ENCODE data around the gene FAM181B.
A peak's percentile ranks its signal among the peaks of the same experiment; 100 is the strongest.

Gene FAM181B

DNA sequence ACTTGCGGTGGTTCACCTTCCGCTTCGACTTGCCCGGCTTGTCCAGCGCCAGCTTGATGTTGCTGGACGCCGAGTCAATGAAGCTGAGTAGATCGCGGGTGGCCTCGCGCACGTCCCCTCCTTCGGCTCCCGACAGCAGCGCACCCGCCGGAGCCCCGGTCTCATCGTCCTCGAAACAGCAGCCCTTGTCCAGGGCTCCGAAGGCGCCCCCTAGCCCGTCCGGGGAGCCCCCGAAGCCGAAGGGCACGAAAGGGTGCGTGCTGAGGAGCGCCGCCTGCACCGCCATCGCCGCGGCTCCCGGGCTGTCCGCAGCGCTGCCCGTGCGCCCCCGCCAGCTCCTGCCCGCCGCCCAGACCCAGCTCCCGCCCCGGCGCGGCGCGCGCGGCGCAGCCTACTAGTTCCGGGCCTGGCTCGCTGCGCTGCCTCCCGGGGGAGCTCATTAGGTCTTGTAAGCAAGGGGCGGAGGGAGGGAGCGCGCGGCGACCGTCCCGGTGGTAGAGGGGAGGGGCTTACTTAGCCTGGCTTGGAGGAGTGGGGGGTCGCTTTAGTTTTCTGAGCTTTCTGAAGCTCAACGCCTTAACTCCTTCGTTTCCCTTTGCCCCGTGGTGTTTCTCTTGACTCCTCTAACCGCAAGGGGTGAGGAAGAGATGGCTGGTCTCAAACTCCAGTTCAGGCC is at the start of gene FAM181B:
Gene FAM181B (minus strand): TSS at position 421 of the 676 bp plus-strand sequence. CDS start 135 bp downstream, at position 286.
- peak; percentile 45 for DNase-seq

DNA sequence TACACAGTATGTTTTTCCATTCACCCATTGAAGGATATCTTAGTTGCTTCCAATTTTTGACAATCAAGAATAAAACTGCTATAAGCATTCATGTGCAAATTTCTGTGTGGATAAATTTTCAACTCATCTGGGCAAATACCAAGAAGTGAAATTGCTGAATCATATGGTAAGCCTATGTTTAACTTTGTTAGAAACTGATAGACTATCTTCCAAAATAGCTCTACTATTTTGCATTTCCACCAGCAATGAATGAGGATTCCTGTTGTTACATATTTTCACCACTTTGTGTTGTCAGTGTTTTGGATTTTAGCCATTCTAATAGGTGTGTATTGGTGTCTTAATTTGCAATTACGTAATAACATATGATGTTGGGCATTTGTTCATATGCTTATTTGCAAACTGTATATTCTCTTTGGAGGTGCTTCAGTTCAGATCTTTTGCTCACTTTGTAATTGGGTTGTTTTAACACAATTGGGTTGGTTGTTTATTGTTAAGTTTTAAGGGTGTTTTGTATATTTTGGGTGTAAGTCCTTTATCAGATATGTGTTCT is 49.2 kb upstream of the FAM181B start:
- DNase-seq, result no peak

DNA sequence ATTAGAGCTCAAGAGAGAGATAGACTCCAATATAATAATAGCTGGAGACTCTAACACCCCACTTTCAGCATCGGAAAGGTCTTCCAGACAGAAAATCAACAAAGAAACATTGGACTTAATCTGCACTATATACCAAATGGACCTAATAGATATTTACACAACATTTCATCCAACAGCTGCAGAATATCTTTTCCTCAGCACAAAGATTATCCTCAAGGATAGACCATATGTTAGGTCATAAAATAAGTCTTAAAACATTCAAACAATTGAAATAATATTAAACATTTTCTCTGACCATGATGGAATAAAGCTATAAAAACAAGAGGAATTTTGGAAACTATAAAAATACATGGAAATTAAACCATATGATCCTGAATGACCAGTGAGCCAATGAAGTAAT is 45.1 kb upstream of the FAM181B start:
- no peak for DNase-seq

DNA sequence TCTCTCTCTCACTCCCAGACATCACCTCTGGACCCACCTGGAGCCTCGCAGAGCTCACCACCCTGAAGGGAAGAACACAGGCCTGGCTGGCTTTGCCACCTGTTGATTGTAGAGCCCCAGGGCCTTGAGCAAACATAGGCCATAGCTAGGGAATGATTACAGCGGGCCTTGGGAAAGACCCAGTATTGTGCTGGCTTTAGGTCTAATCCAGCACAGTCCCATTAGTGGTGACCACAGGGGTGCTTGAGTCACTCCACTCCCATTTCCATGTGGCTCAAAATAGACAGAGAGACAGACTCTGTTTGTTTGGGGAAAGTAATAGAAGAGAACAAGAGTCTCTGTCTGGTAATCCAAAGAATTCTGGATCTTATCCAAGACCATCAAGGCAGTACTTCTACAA is 42.7 kb upstream of the FAM181B start:
- no peak for DNase-seq

DNA sequence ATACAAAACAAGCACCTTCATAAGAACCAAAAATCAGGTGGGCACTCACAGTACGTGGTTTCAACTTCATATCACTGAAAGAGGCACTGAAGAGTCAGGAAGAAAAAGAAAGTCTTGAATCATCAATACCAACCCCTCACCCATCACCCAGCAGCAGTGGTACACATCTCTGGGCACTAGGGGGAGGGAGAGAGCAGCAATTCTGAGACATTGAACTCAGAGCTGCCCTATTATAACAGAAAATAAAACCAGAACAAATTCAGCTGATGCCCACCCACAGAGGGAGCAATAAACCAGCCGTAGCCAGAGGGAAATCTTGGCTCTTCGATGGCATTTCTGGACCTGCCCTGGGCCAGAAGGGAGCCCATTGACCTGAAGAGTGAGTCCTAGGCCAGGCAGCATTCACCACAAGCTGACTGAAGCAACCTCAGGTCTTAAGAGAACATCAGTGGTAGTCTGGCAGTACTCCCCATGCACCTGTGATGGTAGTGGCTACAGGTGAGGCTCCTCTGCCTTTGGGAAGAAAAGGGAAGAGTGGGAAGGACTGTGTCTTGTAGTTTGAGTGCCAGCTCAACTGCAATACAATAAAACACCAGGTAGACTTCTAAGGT is 42.2 kb upstream of the FAM181B start:
- peak; percentile 16 for DNase-seq

GRCh38 chr11:82775218-82775617 is 41.6 kb upstream of the FAM181B start:
- no peak for DNase-seq

DNA sequence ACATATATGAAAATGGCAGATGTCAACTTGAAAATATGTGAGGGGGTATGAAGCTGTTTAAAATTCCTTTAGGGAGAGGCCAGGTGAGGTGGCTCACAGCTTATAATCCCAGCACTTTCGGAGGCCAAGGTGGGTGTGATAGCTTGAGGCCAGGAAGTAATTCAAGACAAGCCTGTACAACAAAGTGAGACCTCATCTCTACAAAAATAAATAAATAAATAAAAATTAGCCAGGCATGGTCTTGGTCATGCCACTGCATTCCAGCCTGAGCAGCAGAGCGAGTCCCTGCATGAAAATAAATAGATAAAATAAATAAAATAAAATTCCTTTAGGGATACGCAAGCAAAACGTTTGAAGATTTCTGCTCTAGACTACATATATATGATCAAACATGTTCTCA is 38.1 kb upstream of the FAM181B start:
- no peak for DNase-seq

DNA sequence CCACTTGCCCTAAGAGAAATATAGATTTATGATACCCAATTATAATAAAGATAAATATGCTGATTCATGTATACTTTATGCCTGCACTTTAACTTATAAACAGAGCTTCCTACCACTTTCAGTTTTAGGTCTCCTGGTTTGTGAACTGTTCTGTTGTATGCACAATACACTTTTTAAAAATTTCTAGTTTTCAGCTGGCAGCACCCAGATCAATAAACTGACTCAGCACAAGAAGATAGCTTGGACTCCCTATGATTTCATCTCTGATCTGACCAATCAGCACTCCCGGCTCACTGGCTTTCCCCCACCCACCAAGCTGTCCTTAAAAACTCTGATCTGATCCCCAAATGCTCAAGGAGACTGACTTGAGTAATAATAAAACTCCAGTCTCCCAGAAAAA is 33.5 kb upstream of the FAM181B start:
- DNase-seq, result no peak

- peak; percentile 12 for DNase-seq
These were observed 31.9 kb upstream of the FAM181B start for GRCh38 chr11:82765466-82766034.

GRCh38 chr11:82763167-82763566 is 29.5 kb upstream of the FAM181B start:
- DNase-seq, result no peak

DNA sequence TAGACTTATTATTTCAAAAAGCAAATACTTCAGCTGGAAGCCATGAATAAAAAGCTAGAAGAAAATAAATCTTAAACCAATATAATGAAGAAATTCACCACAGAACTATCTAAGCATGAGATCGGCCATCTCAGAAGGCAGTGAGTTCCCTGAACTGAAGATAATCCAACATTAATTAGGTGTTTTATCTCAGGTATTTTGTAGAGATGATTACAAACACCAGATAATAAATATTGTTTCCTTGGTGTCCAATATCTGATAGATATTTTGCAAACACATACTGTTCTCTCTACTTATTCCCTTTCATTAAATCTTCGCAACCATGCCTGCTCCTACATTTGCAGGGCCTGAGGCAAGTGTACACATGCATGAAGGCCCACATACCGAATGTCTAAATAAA is 26.0 kb upstream of the FAM181B start:
- no peak for DNase-seq

- DNase-seq, result no peak
These were observed 24.1 kb upstream of the FAM181B start for GRCh38 chr11:82757660-82758357.

DNA sequence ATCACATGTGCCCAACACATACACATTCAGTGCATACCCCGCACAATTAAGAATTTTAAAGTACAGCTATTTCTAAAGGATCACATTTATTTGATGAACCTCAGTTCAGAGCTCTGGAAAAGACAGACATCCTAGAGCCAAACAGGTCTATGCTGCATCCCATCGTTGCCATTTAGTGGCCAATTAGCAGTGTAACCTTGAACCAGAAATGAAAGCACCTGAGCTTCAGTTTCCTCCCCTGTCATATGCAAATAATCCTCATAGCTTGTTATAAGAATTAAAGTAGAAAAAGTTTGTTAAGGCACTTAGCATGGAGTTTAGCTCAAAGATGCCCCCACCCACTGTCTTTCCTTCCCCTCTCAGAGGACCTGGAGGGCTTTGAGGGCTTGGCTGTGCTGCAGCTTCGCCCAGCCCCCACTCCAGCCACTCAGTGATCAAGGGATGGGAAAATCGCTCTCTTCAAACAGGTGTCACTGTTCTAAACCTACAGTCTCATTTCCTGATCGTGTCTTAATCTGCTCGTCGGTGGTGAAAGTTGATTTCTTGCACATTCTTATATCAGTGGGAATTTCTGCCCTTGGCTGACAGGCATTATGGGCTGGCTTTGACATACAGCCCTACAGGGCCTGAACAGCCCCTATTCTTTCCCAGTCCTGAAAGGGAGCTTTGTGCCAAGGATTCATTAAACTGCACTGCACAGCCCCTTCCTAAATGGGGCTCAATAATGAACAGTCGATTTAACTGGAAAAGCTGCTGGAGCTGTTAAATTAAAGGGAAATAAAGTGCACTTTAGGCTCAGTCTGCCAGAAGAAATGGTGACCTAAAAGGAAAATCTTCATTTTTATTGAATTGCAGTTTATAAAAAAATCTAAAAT is 23.3 kb upstream of the FAM181B start:
- DNase-seq, result no peak

- DNase-seq, result no peak
These were observed 20.7 kb upstream of the FAM181B start for GRCh38 chr11:82754410-82754809.

GRCh38 chr11:82753921-82754320 is 20.3 kb upstream of the FAM181B start:
- no peak for DNase-seq

DNA sequence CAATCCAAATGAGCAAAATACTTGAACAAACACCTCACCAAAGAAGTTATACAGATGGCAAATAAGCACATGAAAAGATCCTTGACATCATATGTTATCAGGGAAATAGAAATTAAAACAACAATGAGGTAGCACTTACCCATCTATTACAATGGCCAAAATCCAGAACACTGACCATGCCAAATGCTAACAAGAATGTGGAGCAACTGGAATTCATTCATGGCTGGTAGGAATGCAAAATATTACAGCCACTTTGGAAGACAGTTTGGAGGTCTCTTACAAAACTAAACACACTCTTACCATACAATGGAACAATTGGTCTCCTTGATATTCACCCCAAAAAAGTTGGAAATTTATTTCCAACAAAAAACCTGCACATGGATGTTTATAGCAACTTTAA is 19.1 kb upstream of the FAM181B start:
- no peak for DNase-seq

DNA sequence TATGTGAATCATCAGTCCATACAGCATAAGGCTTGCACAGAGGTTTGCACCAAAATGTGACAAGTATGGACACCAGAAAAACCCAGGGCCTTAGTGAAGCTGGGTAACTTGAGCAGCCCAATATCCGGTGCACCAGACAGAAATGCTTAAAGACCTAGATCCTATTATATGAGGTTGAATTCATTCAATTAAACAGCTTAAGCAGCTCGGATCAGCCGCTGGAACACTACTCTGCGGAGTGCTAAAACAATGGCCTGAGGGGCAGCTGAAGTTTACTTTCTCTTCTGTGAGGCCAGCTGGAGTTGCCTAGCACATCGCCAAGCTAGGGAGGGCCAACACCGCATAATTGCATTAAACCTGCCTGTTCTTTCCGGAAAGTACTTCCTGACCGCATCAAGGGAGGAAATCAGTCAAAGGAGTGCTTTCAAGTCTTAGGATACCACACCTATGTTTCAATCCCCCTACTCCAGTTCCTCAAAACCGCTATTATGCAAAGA is 17.0 kb upstream of the FAM181B start:
- no peak for DNase-seq

- no peak for DNase-seq
These were observed 13.8 kb upstream of the FAM181B start for GRCh38 chr11:82747471-82747870.

- DNase-seq, result no peak
These were observed 4.4 kb upstream of the FAM181B start for GRCh38 chr11:82738091-82738490.

- no peak for DNase-seq
These were observed 436 bp upstream of the FAM181B start for GRCh38 chr11:82734120-82734479.

GRCh38 chr11:82732734-82733443 is 775 bp downstream of the FAM181B start:
- peak; percentile 11 for DNase-seq

- DNase-seq, result no peak
These were observed 1.3 kb downstream of the FAM181B start for GRCh38 chr11:82732348-82732733.
